Hippocampal formation (tissue), 2 donors: ENCODE data around the gene SLC16A2.

Experiments
- DNase-seq, 2 donors: peaks; one replicate each; lab custom pipeline; 2025; lab: John Stamatoyannopoulos, UW

The SLC16A2 gene

GRCh38 chrX:74536832-74537371 is 115.6 kb downstream of the SLC16A2 start:
- DNase-seq, result peak in 1 of 2 donors; percentile 37

GRCh38 chrX:74540635-74541249 is 119.4 kb downstream of the SLC16A2 start:
- DNase-seq, result no peak

- DNase-seq, result no peak
Observed at GRCh38 chrX:74545880-74546523, 124.7 kb downstream of the SLC16A2 start.

- no peak for DNase-seq
Observed at GRCh38 chrX:74546984-74547383, 125.7 kb downstream of the SLC16A2 start.

GRCh38 chrX:74550295-74550802 is 129.1 kb downstream of the SLC16A2 start:
- DNase-seq, result peak; percentile 52 to 64

GRCh38 chrX:74551934-74552333 is 130.6 kb downstream of the SLC16A2 start:
- no peak for DNase-seq

- no peak for DNase-seq
Observed at GRCh38 chrX:74557378-74557777, 136.1 kb downstream of the SLC16A2 start.

GRCh38 chrX:74578137-74578536 is 156.8 kb downstream of the SLC16A2 start:
- no peak for DNase-seq

GRCh38 chrX:74579597-74580198 is 158.4 kb downstream of the SLC16A2 start:
- DNase-seq, result no peak
